GM04503 (cell line): ENCODE results near the gene HAUS7.

ENCODE experiments used
- DNase-seq: peaks from one replicate; pipeline ENCODE4 v3.0.0-alpha.2; 2012; ENCODE audit warnings: low read depth

The HAUS7 gene

GRCh38 chrX:153438532-153438931 lies 31.8 kb downstream of the HAUS7 start:
- no peak for DNase-seq

GRCh38 chrX:153435845-153436244 lies 34.5 kb downstream of the HAUS7 start:
- no peak for DNase-seq

- DNase-seq: no peak
Observed at GRCh38 chrX:153434801-153435200, 35.6 kb downstream of the HAUS7 start.

GRCh38 chrX:153433781-153434285 lies 36.5 kb downstream of the HAUS7 start:
- no peak for DNase-seq

- no peak for DNase-seq
Observed at GRCh38 chrX:153433161-153433680, 37.2 kb downstream of the HAUS7 start.

- DNase-seq: no peak
Observed at GRCh38 chrX:153430796-153431195, 39.6 kb downstream of the HAUS7 start.

- no peak for DNase-seq
Observed at GRCh38 chrX:153426204-153426603, 44.2 kb downstream of the HAUS7 start.

GRCh38 chrX:153423652-153424051 lies 46.7 kb downstream of the HAUS7 start:
- no peak for DNase-seq

- DNase-seq: no peak
Observed at GRCh38 chrX:153421856-153422255, 48.5 kb downstream of the HAUS7 start.

- no peak for DNase-seq
Observed at GRCh38 chrX:153420851-153421599, 49.4 kb downstream of the HAUS7 start.

GRCh38 chrX:153417637-153418036 lies 52.7 kb downstream of the HAUS7 start:
- DNase-seq: no peak

GRCh38 chrX:153416781-153417450 lies 53.5 kb downstream of the HAUS7 start:
- DNase-seq: no peak

GRCh38 chrX:153414856-153415510 lies 55.4 kb downstream of the HAUS7 start:
- DNase-seq: no peak

GRCh38 chrX:153413731-153414130 lies 56.6 kb downstream of the HAUS7 start:
- DNase-seq: no peak

GRCh38 chrX:153412746-153413720 lies 57.3 kb downstream of the HAUS7 start:
- DNase-seq: no peak

- no peak for DNase-seq
Observed at GRCh38 chrX:153411988-153412574, 58.3 kb downstream of the HAUS7 start.

- DNase-seq: no peak
Observed at GRCh38 chrX:153411255-153411987, 59.0 kb downstream of the HAUS7 start, which contains the start of gene ZFP92. ZFP92 (plus strand) TSS chrX:153411472; CDS start chrX:153418323, 6,851 bp downstream.

- no peak for DNase-seq
Observed at GRCh38 chrX:153410888-153411254, 59.5 kb downstream of the HAUS7 start.

- DNase-seq: no peak
Observed at GRCh38 chrX:153410373-153410772, 60.0 kb downstream of the HAUS7 start.

GRCh38 chrX:153409414-153410101 lies 60.8 kb downstream of the HAUS7 start:
- DNase-seq: no peak
